Activated CD4-positive, alpha-beta T cell treated with anti-CD3 and anti-CD28 coated beads for 4 hours (primary cell): Measurements from ENCODE around the gene PLXNA4.

Source experiments
- DNase-seq, 2 donors: peaks; one replicate each; pipeline ENCODE4 v3.0.0-alpha.2; 2020

PLXNA4 gene

GRCh38 chr7:132564090-132564489 lies 12.2 kb downstream of the PLXNA4 start:
- DNase-seq, result no peak

- DNase-seq, result no peak
These were observed 13.6 kb downstream of the PLXNA4 start for GRCh38 chr7:132562690-132563089.

- no peak for DNase-seq
These were observed 14.5 kb downstream of the PLXNA4 start for GRCh38 chr7:132561763-132562162.

- no peak for DNase-seq
These were observed 15.3 kb downstream of the PLXNA4 start for GRCh38 chr7:132560825-132561529.

- no peak for DNase-seq
These were observed 16.2 kb downstream of the PLXNA4 start for GRCh38 chr7:132560105-132560504.

- DNase-seq, result no peak
These were observed 17.5 kb downstream of the PLXNA4 start for GRCh38 chr7:132558815-132559214.

- DNase-seq, result no peak
These were observed 18.7 kb downstream of the PLXNA4 start for GRCh38 chr7:132557489-132558044.

- no peak for DNase-seq
These were observed 21.8 kb downstream of the PLXNA4 start for GRCh38 chr7:132554446-132554845.

- DNase-seq, result no peak
These were observed 23.2 kb downstream of the PLXNA4 start for GRCh38 chr7:132553031-132553430.

GRCh38 chr7:132551886-132552285 lies 24.4 kb downstream of the PLXNA4 start:
- no peak for DNase-seq

- DNase-seq, result no peak
These were observed 24.8 kb downstream of the PLXNA4 start for GRCh38 chr7:132551439-132551838.

GRCh38 chr7:132548489-132549078 lies 27.7 kb downstream of the PLXNA4 start:
- no peak for DNase-seq

- no peak for DNase-seq
These were observed 28.4 kb downstream of the PLXNA4 start for GRCh38 chr7:132547821-132548220.

- DNase-seq, result no peak
These were observed 29.7 kb downstream of the PLXNA4 start for GRCh38 chr7:132546366-132547127.

GRCh38 chr7:132545756-132546155 lies 30.5 kb downstream of the PLXNA4 start:
- no peak for DNase-seq

GRCh38 chr7:132544999-132545398 lies 31.3 kb downstream of the PLXNA4 start:
- no peak for DNase-seq

- DNase-seq, result no peak
These were observed 32.2 kb downstream of the PLXNA4 start for GRCh38 chr7:132544025-132544424.

GRCh38 chr7:132542895-132543294 lies 33.4 kb downstream of the PLXNA4 start:
- DNase-seq, result no peak

- DNase-seq, result no peak
These were observed 34.6 kb downstream of the PLXNA4 start for GRCh38 chr7:132541656-132542055.

GRCh38 chr7:132537456-132538145 lies 38.7 kb downstream of the PLXNA4 start:
- DNase-seq, result no peak

- DNase-seq, result no peak
These were observed 39.4 kb downstream of the PLXNA4 start for GRCh38 chr7:132536654-132537395.

- no peak for DNase-seq
These were observed 42.4 kb downstream of the PLXNA4 start for GRCh38 chr7:132533916-132534315.
